ENCODE results near the gene AMER3. TPM values are rescaled to one million over a fixed set of nuclear protein-coding genes. Genes with fewer than 3 reads are reported as not detected.

AMER3 gene
- total RNA-seq, 1 donor from 2014 or later: 32.8 TPM

Other genes starting within 250 kb of the AMER3 start
- gene POTEI, start 246.2 kb upstream of the AMER3 start, total RNA-seq: not detected
- gene CFC1B, start 234.3 kb upstream of the AMER3 start, total RNA-seq: not detected
- not detected for gene CFC1, start 156.0 kb upstream of the AMER3 start, total RNA-seq
- not detected for gene POTEJ, start 144.1 kb upstream of the AMER3 start, total RNA-seq
- 0.31 TPM for gene GPR148, start 26.5 kb upstream of the AMER3 start, total RNA-seq
- gene ARHGEF4, start 81.4 kb downstream of the AMER3 start, total RNA-seq: 38.7 TPM